Islet of Langerhans (tissue), 1 donor: ENCODE results near the gene DPYSL4.

Experiments
- FAIRE-seq: peaks from one replicate; lab custom pipeline; 2011; peaks lifted over from hg19 to GRCh38; lab: Jason Lieb, UNC

The DPYSL4 gene

DNA sequence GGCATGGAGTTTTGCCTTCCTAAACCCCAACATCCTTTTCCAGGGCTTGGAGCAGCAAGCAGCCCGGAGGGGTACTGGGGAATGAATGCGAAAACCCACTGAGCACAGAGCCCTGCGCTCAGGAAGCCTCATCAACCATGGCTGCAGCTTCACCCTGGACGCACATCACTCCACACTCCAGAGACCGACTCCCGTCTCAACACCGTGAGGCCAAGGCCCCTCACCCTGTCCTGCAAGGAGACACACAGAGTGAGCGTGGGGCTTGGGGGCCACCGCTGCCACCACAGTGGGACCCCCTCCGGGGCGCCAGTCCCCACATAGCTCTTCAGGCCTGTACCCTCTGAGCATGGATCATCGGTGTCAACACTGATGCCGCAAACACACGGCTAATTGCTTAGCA, 41.9 kb downstream of the DPYSL4 start:
- no peak for FAIRE-seq

DNA sequence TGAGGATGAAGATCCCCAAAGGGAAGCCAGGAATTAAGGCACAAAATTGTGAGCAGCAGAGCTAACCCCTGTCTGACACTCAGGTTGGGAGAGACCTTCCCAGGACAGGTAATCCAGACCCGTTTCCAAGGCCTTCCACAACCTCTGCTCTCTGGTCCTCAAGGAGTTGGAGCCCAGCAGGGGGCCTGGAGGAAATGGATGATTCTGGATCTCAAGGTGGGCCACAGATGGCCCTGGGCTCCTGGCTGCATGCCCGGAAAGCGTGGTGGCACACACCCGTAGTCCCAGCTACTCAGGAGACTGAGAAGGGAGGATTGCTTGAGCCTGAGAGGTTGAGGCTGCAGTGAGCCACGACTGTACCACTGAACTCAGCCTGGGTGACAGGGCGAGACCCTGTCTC, 42.3 kb downstream of the DPYSL4 start:
- FAIRE-seq, result no peak

DNA sequence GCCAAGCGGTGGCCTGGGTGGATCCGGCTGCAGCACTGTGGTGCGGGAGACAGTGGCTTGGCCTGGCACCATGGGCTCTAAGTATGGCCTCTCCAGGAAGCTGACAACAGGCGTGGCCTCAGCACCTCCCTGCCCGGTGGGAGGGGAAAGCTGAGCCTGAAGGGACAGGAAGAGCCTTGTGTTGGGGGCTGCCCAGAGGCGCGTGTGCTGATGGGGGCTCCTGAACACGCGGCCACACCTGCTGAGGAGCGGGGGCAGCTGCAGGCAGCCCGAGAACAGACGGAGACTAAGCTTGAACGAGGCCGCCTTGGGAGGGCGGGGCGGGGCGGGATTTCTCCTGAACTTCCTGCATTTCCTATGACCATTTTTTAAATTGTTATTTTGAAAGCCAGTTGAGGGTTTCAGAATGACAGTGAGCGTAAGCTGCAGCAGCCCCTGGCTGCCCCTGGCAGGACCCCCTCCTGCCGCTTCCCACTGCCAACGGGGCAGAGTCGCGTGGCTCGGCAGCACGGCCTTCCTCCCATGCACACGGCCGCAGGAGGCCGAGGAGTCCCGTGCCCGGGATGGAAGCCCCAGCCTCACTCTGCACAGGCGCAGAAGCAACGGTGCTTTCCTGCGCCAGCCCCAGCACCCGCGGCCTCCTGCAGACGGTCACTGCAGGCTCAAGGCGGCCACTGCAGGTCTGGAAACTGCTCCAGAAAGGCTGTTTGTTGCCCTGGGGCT, 43.2 kb downstream of the DPYSL4 start:
- no peak for FAIRE-seq

DNA sequence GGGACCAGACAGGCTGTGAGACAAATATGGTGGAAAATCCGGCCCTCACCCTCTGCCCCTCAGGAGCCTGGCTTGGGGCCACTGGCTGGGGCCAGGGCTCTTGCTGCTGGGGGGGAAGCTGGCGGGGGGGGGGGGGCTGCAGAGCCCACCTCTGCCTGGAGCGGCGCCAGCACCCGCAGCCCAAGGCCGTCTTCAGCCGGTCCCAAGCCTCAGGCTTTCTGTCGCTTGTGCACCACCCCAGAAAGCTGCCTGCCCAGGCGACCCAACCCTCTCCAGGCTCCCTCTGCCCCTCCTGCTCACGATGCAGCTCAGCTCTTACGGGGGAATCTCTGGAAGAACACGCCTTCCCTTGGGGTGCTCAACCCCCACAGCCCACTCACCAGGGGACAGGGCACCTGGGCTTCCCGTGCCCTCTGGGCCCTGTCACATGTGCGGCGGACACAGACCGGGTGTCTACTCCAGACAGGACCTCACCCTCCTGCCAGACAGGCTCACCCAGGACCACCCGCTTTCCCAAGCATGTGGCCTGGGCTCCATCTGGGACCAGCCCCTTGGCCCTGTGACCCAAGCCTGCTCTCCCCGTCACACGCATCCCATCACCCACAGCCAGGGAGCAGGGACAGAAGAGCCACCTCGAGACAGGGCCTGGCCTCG, 43.9 kb downstream of the DPYSL4 start:
- no peak for FAIRE-seq

DNA sequence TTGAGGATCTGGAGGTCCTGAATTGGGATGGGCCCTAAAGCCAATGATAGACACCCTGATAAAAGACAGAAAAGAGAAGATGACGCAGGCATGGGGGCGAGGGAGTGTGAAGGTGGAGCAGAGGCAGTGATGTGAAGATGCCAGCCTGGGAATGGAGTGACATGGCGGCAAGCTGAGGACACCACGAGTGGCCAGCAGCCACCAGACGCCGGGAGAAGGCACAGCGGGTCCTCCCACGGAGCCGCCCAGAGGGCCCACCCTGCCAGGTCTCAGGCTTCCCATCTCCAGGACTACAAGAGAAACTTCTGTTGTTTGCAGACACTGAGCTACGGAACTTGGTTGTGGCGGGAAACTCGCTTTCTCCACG, 44.9 kb downstream of the DPYSL4 start:
- no peak for FAIRE-seq

DNA sequence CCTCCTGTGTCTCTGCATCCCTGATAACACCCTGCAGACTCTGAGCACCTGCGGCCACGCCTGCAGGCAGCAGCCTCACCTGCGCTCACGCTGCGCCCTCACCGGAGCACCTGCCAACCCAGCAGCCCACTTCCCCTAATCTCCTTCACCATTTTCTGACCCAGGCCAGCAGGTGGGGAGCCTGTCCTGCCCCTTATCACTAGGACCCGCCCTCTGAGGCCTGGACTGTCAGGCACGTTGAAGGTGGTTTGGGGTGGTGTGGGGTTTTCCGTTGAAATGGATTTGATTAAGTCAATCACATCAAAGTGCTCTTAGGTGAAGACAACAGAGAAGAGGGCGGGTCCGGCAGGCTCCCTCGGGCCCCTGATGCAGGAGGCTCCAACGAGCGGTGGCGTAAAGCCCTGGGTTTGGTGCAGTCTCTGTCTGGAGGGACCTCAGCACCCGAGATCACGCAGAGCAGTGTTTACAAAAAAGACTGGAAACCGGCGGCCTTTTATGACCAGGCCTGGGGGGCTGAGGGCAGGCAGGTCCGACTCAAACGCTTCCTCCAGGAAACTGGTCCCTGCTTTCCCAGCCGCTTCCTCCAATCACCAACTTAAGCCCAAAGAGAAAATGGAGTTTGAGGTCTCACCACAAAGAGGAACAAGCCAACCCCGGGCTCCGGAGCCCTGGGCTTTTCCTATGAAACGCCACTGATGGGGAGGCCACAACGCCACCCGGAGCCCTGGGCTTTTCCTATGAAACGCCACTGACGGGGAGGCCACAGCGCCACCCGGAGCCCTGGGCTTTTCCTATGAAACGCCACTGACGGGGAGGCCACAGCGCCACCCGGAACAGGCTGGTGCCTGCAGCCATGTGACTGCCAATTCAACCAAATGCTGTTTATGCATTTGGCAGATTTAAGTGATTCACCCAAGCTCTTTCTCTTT, 45.5 kb downstream of the DPYSL4 start:
- FAIRE-seq, result no peak

DNA sequence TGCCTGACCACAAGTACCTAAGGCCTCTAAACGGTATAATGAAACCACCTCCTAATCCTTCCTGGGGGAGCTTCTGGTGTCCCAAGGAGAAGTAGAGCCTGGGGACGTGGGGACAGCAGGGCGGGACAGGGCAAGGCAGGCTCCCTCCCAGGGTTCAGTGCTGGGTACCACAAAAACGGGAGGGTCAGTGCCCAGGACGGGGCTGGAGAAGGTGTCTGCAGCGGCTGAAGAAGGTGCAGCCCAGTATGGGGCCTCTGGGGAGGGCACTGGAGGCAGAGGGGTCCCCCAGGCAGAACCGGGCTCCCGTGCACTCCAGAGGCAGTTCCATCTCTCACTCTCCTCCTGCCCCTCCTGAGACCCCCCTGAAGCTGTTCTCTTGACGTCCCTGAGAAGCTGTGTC, 46.2 kb downstream of the DPYSL4 start:
- no peak for FAIRE-seq

DNA sequence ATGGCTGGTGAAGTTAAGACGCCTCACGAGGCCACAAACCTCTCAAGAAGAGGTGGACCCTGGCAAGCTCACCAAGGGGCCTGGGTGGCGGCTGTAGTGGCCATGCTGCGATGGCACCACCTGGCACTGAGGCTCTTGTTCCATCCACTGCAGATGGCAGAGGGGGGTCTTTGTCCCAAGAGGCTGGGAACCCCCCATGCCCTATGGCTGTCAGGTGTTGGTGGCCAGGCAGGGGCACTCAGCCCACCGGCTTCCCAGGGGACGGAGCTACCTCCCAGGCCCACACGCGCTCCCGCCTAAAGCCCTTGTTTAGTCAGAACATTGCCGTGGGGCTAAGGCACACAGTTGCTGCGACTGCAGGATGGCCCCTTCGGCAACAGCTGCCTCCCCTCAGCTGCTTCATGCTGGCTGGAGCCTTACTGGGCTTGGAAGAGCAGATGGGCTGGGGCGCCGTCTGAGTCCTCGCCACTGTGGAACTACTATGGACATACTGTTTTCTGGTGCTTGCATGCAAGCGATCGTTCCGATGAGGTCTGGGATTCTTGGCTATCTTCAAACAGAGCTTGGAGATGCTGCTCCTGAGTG, 46.8 kb downstream of the DPYSL4 start:
- FAIRE-seq, result no peak

DNA sequence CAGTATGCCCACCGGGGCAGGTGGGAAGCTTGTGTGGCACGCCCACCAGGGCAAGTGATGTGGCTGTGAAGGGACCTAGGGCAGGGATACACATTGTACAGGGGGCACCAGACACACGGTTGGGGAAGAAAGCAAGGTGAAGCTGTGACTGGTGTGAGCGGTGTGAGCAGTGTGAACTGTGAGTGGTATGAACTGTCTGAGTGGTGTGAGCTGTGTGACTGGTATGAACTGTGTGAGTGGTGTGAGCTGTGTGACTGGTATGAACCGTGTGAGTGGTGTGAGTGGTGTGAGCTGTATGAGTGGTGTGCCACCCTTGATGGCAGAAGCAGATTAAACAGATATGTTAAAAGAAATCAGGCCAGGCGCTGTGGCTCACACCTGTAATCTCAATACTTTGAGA, 48.1 kb downstream of the DPYSL4 start:
- no peak for FAIRE-seq

DNA sequence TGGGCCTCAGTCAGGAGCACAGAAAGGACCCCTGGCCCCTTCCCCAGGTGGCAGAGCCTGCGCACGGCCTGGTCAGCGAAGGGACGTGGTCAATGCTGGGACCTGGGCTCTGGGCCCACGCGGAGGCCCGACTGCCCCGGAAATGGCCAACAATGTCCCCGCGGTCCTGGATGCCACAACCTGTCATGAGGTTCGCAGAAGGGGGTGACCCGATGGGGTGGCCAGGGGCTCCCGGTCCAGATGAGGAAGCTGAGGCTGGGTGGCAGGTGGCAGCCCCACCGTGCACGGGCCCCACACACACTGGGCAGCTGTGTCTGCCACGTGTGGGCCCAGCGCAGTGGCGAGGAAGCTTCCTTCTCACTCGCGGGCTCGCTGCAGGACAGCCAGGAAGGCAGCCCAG, 49.4 kb downstream of the DPYSL4 start:
- no peak for FAIRE-seq

DNA sequence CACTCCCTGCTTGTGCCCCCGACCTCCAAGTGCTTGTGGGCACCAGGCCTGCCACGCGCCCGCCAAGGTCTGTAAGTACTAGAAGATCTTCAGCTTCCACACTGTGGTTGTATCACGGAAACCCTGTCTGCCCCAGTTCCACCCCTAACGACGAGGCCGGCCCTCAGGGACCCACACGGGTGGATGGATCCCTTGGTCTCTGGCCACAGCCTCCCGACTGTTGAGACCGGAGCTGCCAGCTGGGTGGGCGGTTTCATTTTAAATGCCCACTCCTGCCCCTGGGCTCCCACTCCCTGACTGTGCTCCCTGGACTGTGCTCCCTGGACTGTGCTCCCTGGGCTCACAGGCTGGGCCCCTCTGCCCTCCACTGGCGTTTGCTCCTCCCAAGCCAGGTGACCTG, 50.1 kb downstream of the DPYSL4 start:
- FAIRE-seq, result no peak

DNA sequence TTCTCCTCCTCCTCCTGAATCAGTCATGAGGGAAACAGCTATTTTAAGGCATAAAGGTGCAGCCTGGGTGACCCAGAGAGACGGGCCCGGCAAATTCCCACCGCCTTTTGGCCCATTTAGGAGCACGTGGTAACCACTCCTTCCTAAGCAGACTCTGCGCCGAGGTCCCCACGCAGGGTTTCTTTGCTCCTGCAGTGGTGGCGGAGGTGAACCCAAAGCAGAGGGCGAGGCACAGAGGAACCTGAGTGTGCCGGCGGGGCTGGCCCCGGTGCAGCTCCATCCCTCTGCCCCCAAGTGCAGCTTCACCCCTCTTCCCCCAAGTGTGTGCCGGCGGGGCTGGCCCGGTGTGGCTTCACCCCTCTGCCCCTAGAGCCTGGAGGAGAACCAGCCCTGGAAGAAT, 50.6 kb downstream of the DPYSL4 start:
- no peak for FAIRE-seq

DNA sequence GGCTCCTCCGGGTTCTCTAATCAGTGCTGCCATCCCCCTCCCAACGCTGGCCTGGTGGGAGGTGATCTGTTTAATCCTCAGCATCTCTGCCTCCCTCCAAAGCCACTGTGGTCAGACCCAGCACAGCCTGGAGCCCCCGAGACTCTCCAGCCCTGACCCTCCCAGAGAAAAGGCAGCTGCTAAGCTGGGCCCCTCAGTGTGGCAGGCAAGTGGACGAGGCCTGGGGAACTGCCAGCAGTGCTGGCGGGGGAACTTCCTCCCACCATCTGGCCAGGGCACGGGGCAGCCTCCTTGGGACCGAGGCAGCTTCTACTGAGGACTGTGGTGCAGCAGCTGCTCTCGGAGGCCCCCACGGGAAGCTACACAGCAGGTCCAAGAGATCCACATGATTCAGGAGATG, 51.1 kb downstream of the DPYSL4 start:
- no peak for FAIRE-seq

DNA sequence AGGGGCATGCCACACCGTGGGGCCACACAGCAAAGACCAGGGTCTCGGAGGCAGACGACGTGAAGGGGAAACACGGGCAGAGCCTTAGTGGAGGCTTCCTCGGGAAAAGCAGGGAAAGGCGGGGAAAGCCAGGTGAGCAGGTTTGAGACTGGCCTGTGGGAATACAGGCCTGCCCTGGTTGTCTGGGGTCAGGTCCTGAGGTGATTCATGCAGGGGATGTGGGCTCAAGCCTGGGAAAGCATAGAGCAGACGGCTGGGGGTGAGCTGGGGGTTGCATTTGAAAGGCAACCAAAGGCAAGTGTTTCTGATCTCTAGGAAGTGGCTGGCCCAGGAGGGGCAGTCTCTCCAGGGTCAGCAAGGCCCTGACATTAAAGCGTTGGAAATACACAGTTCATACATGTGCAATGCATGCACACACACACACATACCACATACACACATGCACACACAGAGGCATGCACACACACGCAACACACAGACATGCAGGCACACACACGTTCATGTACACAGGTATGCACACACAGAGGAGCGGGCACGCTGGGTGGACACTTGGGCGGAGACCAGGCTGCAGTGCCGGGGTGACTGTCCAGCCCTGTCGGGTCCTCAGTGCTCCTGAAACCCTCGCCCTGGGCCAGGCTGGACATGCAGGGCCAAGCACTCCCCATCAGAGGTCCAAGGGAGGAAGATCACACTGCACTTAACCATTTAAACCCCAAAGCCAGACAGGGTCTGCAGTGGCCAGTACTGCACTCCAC, 51.8 kb downstream of the DPYSL4 start:
- no peak for FAIRE-seq

DNA sequence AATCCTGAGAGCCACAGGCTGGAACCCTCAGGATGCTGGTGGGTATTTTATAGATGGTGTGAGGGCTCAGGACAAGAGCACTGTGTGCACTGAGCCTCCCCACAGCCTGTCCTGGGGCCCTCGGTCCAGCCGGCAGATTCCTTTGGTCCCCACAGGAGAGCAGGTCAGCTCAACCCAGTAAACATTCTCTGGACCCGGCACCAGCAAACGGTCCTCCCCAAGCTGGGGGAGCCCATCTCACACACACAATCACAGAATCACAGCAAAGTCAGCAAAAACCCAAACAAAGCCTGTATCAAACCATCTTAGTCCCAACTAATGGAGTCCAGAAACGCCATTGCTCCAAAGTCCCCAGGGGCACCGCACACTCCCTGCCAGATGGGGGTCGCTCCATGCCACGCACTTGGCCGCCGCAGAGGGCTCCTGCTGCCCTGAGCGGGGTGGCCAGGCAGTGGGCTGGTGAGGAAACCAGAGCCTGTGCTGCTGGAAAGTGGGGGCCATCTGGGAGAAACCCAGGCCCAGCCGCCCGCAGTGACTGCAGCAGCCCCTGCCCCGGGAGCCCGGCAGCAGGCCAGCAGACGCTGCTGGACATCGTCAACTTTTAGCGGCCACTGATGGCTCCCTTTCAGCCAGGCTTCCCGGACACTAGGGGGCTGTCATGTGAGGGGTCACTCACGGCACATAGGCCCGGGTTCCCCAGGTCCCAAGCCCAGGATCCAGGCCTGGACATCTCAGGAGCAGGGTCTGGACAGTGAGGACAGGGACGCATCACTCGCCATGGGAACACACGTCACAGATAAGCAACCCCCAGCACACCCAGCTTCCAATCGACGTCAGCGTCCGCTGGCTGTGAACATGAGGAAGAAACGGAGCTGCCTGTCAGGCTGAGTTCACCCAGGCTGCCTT, 52.6 kb downstream of the DPYSL4 start:
- no peak for FAIRE-seq

DNA sequence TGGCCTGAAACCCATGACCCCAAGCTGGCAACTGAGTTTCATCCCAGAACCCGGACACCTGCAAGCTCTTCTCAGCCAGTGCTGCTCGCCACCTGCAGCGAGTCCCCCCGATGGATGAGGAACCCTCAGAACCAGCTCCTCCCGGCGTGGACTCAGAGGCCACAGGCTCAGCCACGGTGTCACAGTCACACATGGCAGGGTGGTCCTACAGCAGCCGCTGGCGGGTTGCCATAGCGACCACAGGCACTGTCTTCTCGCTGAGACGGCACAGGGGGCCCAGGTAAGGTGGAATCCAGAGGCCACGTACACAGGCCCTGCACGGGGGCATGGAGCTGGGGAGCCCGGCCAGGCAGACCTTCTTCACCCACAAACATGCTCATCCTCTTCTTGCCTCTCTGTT, 53.4 kb downstream of the DPYSL4 start:
- FAIRE-seq, result no peak

DNA sequence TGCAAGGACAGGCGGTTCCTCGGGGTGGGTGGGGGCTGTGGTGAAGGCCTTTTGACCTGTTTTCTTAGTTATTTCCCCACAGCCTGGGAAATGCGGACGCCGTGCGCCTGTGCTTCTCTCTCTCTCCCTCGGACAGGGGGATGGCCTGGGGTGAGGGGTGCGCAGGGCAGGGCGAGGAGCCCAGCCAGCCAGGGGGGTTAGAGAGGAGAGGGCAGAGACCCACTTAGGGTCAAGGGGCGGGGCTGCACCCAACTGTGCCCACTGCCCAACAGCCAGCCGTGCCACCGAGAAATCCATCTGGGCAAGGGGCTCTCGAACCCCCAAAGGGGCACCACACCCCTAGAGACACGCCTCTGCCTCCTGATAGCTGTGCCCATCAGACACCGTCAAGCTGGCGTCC, 53.8 kb downstream of the DPYSL4 start:
- no peak for FAIRE-seq

DNA sequence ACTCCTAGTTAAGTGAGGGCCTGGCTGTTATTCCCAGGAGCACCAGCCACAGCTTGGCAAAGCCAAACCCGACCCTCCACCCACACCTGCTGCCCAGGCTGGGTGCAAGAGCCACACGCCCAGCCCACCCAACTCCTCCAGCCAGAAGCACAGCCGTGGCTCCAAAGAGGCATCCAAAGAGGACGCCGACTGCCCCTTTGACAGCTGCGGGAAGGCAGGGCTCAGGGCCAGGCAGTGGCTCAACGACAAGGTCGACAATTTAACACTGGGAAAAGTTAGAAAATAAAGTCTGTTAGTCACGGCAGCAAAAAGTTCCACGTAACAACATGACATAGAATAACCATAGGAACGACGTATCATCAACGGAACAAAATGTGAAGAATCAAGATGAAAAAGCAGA, 54.3 kb downstream of the DPYSL4 start:
- no peak for FAIRE-seq

DNA sequence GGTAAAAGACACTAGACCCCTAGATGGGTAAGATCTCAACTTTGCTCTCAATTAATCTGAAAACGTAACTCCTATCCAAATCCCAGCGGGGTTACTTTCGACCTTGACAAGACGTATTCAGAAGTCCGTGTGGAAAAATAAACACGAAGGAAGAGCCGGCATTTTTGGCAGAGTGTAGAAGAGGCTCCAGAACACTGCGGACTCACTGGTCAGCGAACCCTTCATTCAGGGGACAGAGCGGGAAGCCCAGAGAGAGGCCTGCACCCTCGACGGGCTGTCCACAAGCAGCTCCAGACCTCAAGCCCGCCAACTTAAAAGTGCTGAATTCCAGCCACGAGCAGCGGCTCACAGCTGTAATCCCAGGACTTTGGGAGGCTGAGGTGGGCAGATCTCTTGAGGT, 54.7 kb downstream of the DPYSL4 start:
- no peak for FAIRE-seq

DNA sequence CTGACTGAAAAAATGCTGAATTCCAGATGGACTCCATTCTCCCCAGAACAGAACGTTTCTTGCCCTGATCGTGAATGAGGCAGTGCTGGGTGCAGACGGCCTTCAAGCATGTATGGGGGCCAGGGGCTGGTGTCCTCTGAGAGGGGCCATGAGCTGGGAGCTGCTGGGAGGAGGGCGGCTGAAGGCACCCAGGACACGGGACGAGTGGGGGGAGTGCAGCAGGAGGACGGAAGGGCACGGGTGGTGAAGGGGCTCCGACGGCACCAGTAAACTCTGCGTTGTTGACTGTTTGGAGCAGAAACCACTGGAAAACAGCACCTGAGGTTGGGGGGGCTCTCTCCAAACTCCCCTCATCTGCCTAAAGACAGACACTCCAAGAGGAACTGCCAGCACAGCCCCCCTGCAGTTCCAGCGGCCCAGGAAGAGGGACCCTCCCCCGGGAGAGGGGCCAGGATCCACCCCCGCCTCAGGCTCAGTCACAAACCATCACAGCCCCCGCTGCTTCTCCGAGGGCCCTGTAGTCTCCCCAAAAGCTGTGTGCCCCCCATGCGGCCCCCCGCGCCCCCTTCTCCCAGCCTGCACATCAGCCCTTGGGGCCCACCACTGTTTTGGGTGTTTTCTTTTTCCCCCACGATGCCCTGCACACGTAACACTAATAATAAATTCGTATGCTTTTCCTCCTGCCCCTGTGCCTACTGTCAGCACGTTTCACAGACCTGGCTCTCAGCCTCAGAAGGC, 55.5 kb downstream of the DPYSL4 start:
- FAIRE-seq, result no peak
